Muscle layer of colon (tissue), 2 donors: ENCODE results near the gene PDE4B.

Experiments used
- H3K27ac ChIP-seq: one replicate; pipeline ENCODE4 v1.7.0; 2013; ENCODE audit warnings: low read depth, mild to moderate bottlenecking, low read length, moderate library complexity
- H3K27me3 ChIP-seq, 2 donors: one replicate each; pipeline ENCODE4 v1.7.0; 2013; ENCODE audit warnings: low read length in 2 of 2, mild to moderate bottlenecking in 2 of 2; ENCODE audit not compliant: insufficient read depth in 2 of 2, control insufficient read depth in 1 of 2
- H3K36me3 ChIP-seq: one replicate; pipeline ENCODE4 v1.7.0; 2013; ENCODE audit warnings: mild to moderate bottlenecking, low read length; ENCODE audit not compliant: insufficient read depth
- H3K4me1 ChIP-seq: one replicate; pipeline ENCODE4 v1.7.0; 2013; ENCODE audit warnings: mild to moderate bottlenecking, low read length; ENCODE audit not compliant: insufficient read depth
- H3K4me3 ChIP-seq, 2 donors: one replicate each; pipeline ENCODE4 v1.7.0; 2013; ENCODE audit warnings: low read length in 2 of 2, low read depth in 1 of 2, mild to moderate bottlenecking in 1 of 2, moderate library complexity in 1 of 2
- H3K9ac ChIP-seq: one replicate; pipeline ENCODE4 v1.7.0; 2013; ENCODE audit warnings: low read length
- H3K9me3 ChIP-seq: one replicate; pipeline ENCODE4 v1.7.0; 2013; ENCODE audit warnings: mild to moderate bottlenecking, low read length
- donor health status: abdominal sarcoma.
- donor health status: Adenocarcinoma of cecum.

Gene PDE4B

DNA sequence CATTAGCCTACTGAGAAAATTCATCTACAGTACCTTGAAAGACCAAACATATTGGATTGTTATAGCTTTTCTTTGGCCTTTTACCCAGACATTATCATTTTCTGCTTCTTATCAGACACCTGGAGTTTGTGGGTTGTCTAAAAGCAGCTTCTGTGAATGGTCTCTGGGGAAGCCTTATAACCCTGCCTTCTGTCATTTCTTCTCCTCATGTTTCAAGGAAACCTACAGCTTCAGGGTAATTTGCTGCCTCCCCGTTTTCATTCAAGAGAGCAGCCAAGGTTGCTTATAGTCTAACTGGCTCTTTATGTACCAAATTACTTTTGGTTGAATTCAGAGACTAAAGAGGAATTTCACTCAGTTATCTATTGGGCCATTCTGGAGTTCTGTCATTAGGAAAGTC, 453.0 kb downstream of the PDE4B start:
- H3K9ac ChIP-seq = no peak overlapping the region
- H3K4me3 ChIP-seq = no peak overlapping the region
- H3K36me3 ChIP-seq = no peaks in the 10 kb centered on the region
- H3K27me3 ChIP-seq = no peaks in the 10 kb centered on the region
- no peaks in the 10 kb centered on the region for H3K9me3 ChIP-seq
- H3K27ac ChIP-seq = no peak overlapping the region
- peaks cover 16% of the 10 kb centered on the region for H3K4me1 ChIP-seq

- H3K27ac ChIP-seq = no peak overlapping the region
- no peaks in the 10 kb centered on the region for H3K9me3 ChIP-seq
- peaks cover 16% of the 10 kb centered on the region for H3K4me1 ChIP-seq
- H3K9ac ChIP-seq = no peak overlapping the region
- no peak overlapping the region for H3K4me3 ChIP-seq
- H3K27me3 ChIP-seq = no peaks in the 10 kb centered on the region
- H3K36me3 ChIP-seq = no peaks in the 10 kb centered on the region
Measured at GRCh38 chr1:66246351-66247269, 453.9 kb downstream of the PDE4B start.

- Histone ChIP-seq H3K4me1 (peaks cover 13% of the 10 kb centered on the region), H3K27me3 (no peaks in the 10 kb centered on the region), H3K4me3 (no peak overlapping the region), H3K36me3 (no peaks in the 10 kb centered on the region), H3K9ac (no peak overlapping the region), H3K27ac (no peak overlapping the region), H3K9me3 (no peaks in the 10 kb centered on the region)
Measured at GRCh38 chr1:66247415-66248208, 454.9 kb downstream of the PDE4B start.

GRCh38 chr1:66248257-66248656, 455.6 kb downstream of the PDE4B start:
- Histone ChIP-seq H3K4me1 (peaks cover 6% of the 10 kb centered on the region), H3K9me3 (no peaks in the 10 kb centered on the region), H3K4me3 (no peak overlapping the region), H3K9ac (no peak overlapping the region), H3K27ac (no peak overlapping the region), H3K36me3 (no peaks in the 10 kb centered on the region), H3K27me3 (no peaks in the 10 kb centered on the region)

- Histone ChIP-seq H3K27ac (no peak overlapping the region), H3K36me3 (no peaks in the 10 kb centered on the region), H3K4me1 (peaks cover 2% of the 10 kb centered on the region), H3K4me3 (no peak overlapping the region), H3K9me3 (no peaks in the 10 kb centered on the region), H3K9ac (no peak overlapping the region), H3K27me3 (no peaks in the 10 kb centered on the region)
Measured at GRCh38 chr1:66248746-66249145, 456.1 kb downstream of the PDE4B start.

- Histone ChIP-seq H3K36me3 (no peaks in the 10 kb centered on the region), H3K4me3 (no peak overlapping the region), H3K4me1 (no peaks in the 10 kb centered on the region), H3K9ac (no peak overlapping the region), H3K27ac (no peak overlapping the region), H3K9me3 (no peaks in the 10 kb centered on the region), H3K27me3 (no peaks in the 10 kb centered on the region)
Measured at GRCh38 chr1:66250075-66250474, 457.4 kb downstream of the PDE4B start.

GRCh38 chr1:66250478-66250877, 457.8 kb downstream of the PDE4B start:
- no peaks in the 10 kb centered on the region for H3K9me3 ChIP-seq
- H3K36me3 ChIP-seq = no peaks in the 10 kb centered on the region
- H3K27ac ChIP-seq = no peak overlapping the region
- no peaks in the 10 kb centered on the region for H3K4me1 ChIP-seq
- H3K4me3 ChIP-seq = no peak overlapping the region
- no peak overlapping the region for H3K9ac ChIP-seq
- no peaks in the 10 kb centered on the region for H3K27me3 ChIP-seq

DNA sequence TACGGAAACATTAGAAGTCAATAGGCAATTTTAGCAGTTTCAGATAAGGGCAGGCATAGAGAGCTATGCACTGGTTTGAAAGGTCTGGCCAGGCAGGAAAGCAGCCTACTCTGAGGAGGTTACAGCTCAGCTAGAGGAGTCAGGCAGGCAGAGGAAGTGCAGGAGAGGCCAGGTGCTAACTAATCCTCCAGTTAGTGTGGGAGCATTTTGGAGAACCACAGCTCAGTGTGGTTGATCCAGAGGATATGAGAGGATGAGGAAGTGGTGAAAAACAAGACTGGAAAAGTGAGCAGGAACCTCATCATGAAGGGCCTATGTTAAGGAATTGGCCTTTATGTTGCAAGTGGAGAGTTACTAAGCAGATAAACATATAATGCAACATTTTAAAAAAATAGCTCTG, 458.9 kb downstream of the PDE4B start:
- H3K27ac ChIP-seq = no peak overlapping the region
- H3K9ac ChIP-seq = no peak overlapping the region
- no peak overlapping the region for H3K4me3 ChIP-seq
- no peaks in the 10 kb centered on the region for H3K36me3 ChIP-seq
- H3K27me3 ChIP-seq = no peaks in the 10 kb centered on the region
- peaks cover 4% of the 10 kb centered on the region for H3K4me1 ChIP-seq
- no peaks in the 10 kb centered on the region for H3K9me3 ChIP-seq

GRCh38 chr1:66253330-66253921, 460.7 kb downstream of the PDE4B start:
- H3K4me1 ChIP-seq = peaks cover 16% of the 10 kb centered on the region
- no peaks in the 10 kb centered on the region for H3K36me3 ChIP-seq
- no peaks in the 10 kb centered on the region for H3K9me3 ChIP-seq
- H3K27ac ChIP-seq = no peak overlapping the region
- no peak overlapping the region for H3K4me3 ChIP-seq
- H3K9ac ChIP-seq = no peak overlapping the region
- H3K27me3 ChIP-seq = no peaks in the 10 kb centered on the region

GRCh38 chr1:66254785-66255184, 462.1 kb downstream of the PDE4B start:
- Histone ChIP-seq H3K9ac (no peak overlapping the region), H3K36me3 (no peaks in the 10 kb centered on the region), H3K27ac (no peak overlapping the region), H3K9me3 (no peaks in the 10 kb centered on the region), H3K4me1 (peaks cover 16% of the 10 kb centered on the region), H3K27me3 (no peaks in the 10 kb centered on the region), H3K4me3 (no peak overlapping the region)
